GM19351 (cell line): ENCODE measurements around the gene NANOS1.
"Not testable (repeated sequence)": the region's sequence is repeated elsewhere in the genome, so short reads cannot be mapped to it uniquely, and the experiment has no call there.

Source experiments
- ATAC-seq: cut with Tn5 transposase; IDR thresholded peaks from one replicate; pipeline ENCODE4 v1.9.1; 2021; ENCODE audit warnings: mild to moderate bottlenecking, moderate library complexity; ENCODE audit not compliant: unreplicated experiment

NANOS1 gene

GRCh38 chr10:119006451-119007210 lies 22.9 kb upstream of the NANOS1 start:
- ATAC-seq: no peak

DNA sequence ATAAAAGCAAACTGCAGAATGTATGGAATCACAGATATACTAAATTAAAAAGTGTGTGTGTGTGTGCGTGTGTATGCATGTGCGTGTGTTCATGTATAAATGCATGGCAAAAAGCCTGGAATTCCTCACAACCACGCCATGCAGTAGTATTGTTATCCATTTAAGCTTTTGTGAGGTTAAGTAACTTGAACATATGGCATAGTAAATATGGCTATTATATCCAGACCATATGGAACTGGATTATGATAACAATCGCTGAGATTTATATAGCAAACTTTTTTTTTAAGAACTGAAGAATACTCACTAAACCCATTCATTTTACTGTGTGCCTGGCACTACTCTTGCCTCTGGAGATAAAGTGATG lies 22.3 kb upstream of the NANOS1 start:
- no peak for ATAC-seq

DNA sequence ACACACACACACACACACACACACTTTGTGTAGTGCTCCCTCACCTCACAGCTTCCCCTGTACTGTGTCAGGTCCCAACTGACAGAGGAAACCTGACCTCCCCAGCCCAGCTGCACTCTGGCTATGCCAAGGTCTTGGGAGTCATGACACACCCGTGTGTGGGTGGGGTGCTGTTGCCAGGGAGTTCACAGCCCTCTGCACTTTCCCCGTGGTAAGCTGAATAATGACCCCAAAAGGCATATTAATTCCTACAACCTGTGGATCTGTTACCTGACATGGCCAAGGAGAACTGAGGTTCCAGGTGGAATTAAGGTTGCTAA lies 8.9 kb upstream of the NANOS1 start:
- ATAC-seq: no peak

DNA sequence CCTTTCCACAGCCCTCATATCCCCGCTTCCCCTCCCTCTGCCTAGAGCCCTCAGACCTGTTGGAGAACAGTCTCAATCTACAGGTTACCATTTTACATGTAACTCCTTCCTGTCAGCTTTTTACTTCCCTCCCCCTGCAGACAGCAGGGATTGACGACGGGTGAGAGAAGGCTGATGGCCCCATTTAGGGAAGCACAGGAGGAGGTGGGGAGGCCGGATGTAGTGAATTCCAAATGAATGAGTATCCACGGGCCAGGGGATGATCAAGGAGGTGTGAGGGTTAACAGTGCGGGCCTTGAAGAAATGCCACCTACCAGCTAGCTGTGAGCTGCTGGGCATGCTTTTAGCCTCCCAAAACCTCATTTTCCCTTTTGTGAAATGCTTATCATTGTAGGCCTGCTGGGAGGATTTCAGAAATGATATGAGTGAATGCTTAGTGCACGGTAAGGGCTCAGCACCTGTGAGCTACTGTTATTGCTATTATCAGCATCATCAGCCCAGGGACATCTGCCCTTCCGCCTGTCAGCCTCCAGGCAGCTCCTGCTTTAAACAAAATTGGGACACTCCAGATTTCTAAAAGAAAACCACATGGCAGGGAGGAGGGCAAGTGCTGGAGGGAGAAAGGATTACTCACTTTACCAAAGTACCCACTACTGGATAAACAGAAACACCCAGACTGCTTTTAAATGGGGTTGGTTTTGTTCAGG lies 6.5 kb upstream of the NANOS1 start:
- ATAC-seq: no peak

DNA sequence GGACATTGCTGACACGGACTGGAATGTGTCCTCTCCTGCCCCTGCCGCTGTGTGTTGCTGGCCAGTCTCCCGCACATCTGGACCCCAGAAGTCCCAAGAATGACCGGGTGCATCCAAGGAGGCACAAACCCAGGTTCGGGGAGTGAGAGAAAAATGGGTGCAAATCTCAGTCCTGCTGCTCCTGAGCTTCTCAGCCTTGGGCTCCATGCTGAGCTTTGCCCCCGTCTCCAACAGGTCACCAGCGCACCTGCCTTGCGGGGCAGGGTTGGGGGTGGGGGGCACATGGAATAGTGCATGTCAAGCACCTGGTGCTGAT lies 6.0 kb upstream of the NANOS1 start:
- ATAC-seq: no peak

GRCh38 chr10:119024882-119025281 lies 4.6 kb upstream of the NANOS1 start:
- ATAC-seq: no peak

GRCh38 chr10:119025336-119025735 lies 4.2 kb upstream of the NANOS1 start:
- ATAC-seq: no peak

GRCh38 chr10:119025776-119026175 lies 3.7 kb upstream of the NANOS1 start:
- no peak for ATAC-seq

DNA sequence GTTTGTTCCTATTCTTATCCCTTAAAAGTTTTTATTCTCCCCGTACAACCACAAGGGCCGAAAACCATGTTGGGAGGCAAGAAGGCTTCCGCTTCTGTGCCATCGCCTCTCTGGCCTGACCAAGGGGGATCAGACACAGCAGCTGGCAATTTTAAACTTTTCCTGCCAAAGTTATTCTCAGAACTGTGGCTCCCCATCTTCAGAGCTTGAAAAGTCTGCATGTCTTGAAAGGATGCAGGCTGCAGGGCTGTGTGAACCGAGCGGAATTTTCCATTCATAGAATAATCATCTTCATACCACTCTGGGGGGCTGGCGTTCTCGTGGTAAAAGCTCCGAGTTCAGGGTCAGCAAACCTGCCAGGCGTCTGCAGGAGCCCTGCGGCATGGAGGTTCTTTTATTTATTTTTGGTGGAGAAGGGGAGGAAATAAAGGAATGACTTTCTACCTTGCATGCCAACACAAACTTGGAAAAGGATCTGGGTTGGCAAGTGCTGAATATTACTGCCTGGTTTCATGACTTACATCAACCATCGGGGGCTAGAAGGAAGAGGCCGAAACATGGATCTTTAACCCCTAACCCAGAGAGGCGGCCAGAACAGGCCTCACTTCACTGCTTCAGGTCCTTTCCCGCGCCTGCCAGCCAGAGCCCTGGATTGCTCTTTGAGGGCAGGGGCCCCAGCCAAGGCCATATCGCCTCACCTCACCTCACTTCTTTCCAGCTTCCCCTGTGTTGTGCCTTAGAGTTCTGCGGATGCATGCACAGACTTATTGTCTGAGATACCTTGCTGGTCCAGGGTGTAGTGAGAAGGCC lies 3.0 kb upstream of the NANOS1 start:
- ATAC-seq: no peak

GRCh38 chr10:119028445-119028899 lies 1.0 kb upstream of the NANOS1 start:
- ATAC-seq: not testable (repeated sequence)

DNA sequence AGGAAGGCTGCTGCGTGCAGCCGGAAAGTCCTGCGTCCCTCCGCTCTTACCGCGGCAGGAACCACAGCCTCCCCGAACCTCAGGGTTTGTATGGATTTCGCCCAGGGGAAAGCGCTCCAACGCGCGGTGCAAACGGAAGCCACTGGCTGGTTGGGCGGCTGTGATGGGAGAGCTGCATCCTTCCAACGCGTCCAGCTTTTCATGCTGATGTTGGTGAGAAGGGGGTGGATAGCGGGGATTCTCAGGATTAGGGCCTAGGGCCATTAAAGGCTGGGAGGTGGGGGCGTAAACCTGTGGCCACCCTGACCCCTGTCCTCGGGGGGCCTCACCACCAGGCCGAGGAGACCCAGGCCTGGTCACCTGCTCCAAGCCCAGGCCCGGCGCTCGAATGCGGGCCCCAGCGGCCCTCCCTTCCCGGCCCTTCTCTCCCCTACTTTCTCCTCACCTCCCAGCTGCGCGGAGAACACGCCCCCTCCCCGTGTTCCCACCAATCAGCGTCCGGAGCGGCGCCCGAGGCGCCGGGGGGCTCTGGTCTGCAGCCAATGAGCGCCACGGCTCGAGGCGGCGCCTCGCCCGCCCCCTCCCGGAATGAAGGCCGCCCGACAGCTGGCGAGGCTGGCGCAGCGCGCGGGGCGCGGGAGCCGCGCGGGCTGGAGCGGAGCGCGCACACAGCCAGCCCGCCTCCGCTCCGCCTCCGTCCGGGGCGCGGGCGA lies 458 bp upstream of the NANOS1 start:
- peak; percentile 61 for ATAC-seq

DNA sequence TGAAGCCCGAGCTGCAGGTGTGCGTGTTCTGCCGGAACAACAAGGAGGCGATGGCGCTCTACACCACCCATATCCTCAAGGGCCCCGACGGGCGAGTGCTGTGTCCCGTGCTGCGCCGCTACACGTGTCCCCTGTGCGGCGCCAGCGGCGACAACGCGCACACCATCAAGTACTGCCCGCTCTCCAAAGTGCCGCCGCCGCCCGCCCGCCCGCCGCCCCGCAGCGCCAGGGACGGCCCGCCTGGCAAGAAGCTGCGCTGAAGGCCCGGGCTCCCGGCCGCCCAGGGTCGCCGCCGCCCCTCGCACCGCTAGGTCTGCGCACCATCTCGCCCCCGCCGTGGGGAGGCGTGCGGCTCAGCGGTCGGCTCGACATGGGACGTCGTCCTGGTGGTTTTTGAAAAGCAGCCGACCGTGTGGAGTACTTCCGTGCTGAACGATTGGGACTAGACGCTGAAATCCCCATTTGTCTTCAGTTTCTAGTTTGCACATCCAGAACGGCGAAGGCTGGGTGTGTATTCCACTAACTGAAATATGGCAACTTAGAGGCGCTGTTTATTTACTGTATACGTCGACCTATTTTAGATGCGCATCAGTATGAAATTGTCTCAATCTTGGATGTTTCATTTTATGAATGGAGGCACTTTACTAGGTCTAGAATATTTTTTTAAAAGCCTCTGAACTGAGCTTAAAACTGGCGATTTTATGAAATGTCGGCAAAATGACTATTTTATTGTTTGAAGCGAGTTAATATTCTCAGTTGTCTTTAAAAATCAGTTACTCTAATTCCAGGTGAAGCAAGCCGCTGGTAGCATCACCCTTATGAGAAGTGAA lies 1.1 kb downstream of the NANOS1 start:
- ATAC-seq: peak; percentile 49

GRCh38 chr10:119031496-119032059 lies 2.1 kb downstream of the NANOS1 start:
- ATAC-seq: no peak

DNA sequence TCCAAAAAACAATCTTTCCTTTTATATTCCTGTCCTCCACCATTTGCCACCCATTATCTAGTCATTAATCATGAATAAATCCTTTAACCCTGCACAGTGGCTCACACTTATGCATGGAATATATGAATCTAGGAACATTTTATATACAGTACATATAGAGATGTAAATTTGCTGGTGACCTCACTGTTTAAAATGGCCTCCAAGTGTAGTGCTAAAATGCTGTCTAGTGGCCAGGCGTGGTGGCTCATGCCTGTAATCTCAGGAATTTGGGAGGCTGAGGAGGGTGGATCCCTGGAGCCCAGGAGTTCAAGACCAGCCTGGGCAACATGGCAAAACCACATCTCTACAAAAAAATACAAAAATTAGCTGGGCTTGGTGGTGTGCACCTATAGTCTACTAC lies 9.6 kb downstream of the NANOS1 start:
- ATAC-seq: no peak

DNA sequence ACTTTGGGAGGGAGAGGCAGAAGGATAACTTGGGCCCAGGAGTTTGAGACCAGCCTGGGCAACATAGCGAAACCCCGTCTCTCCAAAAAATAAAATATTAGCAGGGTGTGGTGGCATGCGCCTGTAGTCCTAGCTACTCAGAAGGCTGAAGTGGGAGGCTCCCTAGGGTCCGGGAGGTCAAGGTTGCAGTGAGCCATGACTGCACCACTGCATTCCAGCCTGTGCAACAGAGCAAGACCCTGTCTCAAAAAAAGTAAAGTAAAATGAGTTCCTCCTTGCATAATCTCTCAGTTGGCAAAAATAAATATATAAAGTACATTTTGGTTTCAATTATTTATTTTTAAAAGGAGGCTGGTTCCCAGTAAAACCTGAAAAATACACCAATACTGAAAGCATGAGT lies 11.8 kb downstream of the NANOS1 start:
- ATAC-seq: no peak

- no peak for ATAC-seq
These were observed 12.7 kb downstream of the NANOS1 start for GRCh38 chr10:119042169-119042568.

- ATAC-seq: no peak
These were observed 16.0 kb downstream of the NANOS1 start for GRCh38 chr10:119045561-119045960.

GRCh38 chr10:119049361-119049760 lies 19.8 kb downstream of the NANOS1 start:
- ATAC-seq: no peak

DNA sequence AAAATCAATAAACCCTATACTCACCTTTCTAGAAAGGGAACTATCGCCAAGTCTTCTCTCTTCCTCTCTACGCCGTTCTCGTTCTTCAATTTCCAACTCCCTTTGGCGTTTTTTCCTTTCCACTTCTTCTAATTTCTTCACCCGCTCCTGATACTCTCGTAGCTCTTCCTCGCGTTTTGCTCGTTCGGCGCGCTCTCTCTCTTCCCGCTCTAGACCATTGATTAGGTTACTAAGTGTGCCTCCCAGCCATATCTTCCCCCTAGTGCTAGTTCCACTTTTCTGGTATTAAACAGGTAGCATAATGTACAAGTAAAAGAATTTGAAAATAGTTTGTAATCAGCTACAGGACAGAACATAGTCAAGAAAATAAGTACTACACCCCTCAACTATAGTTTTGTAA lies 20.3 kb downstream of the NANOS1 start:
- ATAC-seq: no peak

DNA sequence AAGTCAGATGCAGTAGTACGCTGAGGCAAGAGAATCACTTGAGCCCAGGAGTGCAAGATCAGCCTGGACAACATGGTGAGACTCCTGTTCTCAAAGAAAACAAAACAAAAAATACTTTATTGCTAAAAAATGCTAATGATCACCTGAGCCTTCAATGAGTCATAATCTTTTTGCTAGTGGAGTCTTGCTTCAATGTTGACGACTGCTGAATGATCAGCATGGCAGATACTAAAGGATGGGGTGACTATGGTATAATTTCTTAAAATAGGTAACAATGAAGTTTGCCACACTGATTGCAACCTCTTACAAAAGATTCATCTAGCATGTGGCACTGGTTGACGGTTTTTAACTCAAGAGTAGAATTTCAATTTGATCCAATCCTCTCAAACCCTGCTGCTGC lies 22.3 kb downstream of the NANOS1 start:
- no peak for ATAC-seq
